ENCODE measurements around the gene GNG4. TPM values are rescaled to one million over a fixed set of nuclear protein-coding genes. Genes with fewer than 3 reads are reported as not detected.
"Not testable (repeated sequence)": the region's sequence is repeated elsewhere in the genome, so short reads cannot be mapped to it uniquely, and the experiment has no call there.

Gene GNG4
- total RNA-seq, 2 experiments from 2014 or later = 0.53 to 4.7 TPM

DNA sequence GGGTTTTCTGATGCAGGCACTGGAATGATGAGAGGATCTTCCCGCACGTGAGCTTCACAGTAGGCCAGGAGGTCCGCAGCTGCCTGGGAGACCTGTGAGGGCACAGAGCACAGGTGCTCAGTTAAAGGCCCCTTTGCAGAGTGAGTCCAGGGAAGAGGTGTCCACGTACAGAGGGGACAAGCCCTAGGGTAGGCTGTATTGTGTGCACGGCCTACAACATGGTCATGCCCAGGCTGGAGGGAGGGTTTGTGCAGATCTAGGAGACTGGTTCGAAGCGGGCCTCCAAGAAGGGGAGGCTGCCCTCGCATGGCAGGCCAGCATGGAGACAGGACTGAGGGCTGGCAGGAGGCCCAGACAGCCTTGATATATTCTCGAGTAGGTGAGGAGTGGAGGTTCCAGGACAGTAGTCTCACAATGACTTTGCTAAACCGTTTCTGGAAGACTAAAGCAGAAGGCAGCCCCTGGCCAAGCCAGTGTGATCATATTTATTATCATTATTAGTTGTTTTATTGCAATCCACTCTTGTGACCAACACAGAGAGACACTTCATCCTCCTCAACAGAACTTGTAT is 97.4 kb downstream of the GNG4 start:
- Mint-ChIP-seq H3K4me1 (no peaks in the 10 kb centered on the region), H3K9me3 (ENCODE audit: low read depth) (no peaks in the 10 kb centered on the region), H3K27me3 (peaks cover 9% of the 10 kb centered on the region), H3K27ac (no peak overlapping the region), H3K36me3 (no peaks in the 10 kb centered on the region), H3K4me3 (no peak overlapping the region)
- ATAC-seq = no peak
- CTCF ChIA-PET = no interaction called here
- no peak for DNase-seq

DNA sequence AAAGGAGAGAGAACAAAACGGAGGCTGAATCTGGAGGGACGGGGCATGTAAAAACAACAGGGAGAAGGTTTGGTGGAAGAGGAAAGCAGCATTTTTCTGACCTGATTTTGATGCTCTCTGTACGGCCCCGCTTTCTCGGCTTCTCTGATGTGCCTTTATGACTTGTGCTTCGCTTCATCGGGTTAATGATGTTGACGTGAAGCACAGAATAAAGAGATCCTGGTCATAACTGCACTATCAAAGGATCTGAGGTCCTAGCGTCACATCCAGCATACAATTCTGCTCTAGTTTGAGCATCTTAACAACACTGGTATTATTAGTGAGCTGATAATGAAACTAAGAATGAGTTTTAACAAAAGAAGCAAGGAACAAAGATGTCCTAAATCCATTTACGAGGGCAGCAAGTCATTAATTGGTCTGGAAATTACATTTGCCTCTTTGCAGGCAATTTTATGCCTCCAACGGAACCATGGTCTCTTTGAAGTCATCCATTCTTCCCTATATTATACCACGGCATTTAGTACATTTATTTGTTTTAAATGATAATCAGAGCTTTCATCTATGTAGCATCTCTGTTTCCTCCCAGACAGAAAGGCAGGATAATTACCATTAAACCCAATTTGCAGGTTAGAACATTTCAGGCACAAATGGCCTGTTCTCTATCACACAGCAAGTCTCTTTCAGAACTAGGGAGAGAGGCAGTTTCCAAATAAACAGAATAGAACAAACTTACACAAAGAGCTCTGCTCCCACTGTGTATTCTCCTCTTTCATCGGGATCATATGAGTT is 100.0 kb downstream of the GNG4 start:
- H3K4me1 Mint-ChIP-seq = no peaks in the 10 kb centered on the region
- no peaks in the 10 kb centered on the region for H3K9me3 Mint-ChIP-seq (ENCODE audit: low read depth)
- CTCF ChIA-PET = no interaction called here
- peaks cover 14% of the 10 kb centered on the region for H3K27me3 Mint-ChIP-seq
- no peak for ATAC-seq
- H3K36me3 Mint-ChIP-seq = no peaks in the 10 kb centered on the region
- H3K4me3 Mint-ChIP-seq = no peak overlapping the region
- DNase-seq = no peak
- no peak overlapping the region for H3K27ac Mint-ChIP-seq

DNA sequence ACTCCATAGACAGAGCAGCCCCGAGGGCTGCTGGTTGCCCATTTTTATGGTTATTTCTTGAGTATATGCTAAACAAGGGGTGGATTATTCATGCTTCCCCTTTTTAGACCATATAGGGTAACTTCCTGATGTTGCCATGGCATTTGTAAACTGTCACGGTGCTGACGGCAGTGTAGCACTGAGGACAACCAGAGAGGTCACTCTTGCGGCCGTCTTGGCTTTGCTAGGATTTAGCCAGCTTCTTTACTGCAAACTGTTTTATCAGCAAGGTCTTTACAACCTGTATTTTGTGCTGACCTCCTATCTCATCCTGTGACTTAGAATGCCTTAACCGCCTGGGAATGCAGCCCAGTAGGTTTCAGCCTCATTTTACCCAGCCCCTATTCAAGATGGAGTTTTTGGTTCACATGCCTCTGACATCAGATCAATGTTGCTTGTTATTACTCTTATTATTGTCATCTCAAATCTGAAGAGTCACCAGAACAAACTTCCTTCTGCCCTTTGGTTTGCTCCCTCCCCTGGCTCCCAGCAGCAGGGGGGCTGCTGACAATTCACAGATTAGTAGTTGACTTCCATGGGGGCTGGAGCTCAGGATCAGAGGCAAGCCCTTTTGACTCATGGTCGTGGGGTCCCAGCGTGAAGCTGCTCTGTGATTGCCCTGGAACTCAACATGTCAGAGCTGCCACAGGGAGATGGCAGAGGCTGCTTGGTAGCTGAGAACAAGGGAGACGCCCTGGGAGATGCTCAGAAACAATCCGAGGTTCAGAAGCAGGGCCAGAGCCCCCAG is 103.0 kb downstream of the GNG4 start:
- ATAC-seq; H3K9me3 Mint-ChIP-seq (ENCODE audit: low read depth); H3K4me1 Mint-ChIP-seq: not testable (repeated sequence)

DNA sequence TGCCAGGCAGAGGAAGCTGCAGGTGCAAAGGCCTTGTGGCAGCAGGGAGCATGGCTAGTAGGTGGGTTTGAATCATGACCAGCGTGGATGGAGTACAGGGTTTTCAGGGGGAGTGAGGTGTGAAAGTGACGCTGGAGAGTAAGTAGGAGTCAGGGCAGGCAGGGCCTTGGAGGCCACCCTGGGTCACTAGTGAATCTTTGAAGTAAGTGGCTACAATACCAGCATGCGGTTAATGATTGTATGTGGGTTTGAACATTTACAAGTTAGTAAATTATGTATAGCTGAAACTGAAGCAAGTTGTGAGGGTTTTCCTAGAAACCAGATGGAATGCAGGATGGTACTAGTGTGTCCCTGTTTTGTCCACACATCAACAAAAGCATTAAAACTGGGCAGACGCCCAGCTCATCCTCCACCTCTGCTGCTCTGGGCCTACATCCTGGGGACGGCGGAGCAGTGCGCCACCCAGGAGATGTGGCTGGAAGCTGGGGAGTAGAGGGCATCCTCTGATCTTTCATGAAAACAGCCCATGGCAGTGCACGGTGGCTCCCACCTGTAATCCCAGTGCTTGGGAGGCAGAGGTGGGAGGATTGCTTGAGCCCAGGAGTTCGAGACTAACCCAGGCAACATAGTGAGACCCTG is 104.2 kb downstream of the GNG4 start:
- DNase-seq (no peak), ATAC-seq (no peak)
- Mint-ChIP-seq H3K36me3 (no peaks in the 10 kb centered on the region), H3K27ac (no peak overlapping the region), H3K4me3 (no peak overlapping the region), H3K4me1 (no peaks in the 10 kb centered on the region), H3K9me3 (ENCODE audit: low read depth) (no peaks in the 10 kb centered on the region), H3K27me3 (peaks cover 19% of the 10 kb centered on the region)
- CTCF ChIA-PET = no interaction called here

More for the DNA sequence above, 103.0 kb downstream of the GNG4 start:
- H3K4me3 Mint-ChIP-seq, H3K36me3 Mint-ChIP-seq, CTCF ChIA-PET, DNase-seq, H3K27ac Mint-ChIP-seq: not testable (repeated sequence)
- H3K27me3 Mint-ChIP-seq = peaks cover 19% of the 10 kb centered on the region

DNA sequence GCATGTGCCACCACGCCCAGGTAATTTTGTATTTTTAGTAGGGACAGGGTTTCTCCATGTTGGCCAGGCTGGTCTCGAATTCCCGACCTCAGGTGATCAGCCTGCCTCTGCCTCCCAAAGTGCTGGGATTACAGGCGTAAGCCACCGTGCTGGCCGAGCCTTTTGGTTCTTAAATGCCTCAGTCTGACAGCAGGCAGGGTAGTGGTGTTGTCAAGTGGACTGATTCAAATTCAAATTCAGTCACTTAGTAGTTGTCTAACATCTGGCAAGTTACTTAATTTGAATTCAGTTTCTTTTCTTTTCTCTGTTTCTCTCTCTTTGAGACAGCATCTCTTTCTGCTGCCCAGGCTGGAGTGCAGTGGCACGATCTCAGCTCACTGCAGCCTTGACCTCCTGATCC is 106.7 kb downstream of the GNG4 start:
- H3K27me3 Mint-ChIP-seq = peaks cover 11% of the 10 kb centered on the region
- H3K36me3 Mint-ChIP-seq; CTCF ChIA-PET; H3K4me3 Mint-ChIP-seq; H3K27ac Mint-ChIP-seq; H3K9me3 Mint-ChIP-seq (ENCODE audit: low read depth); H3K4me1 Mint-ChIP-seq; DNase-seq; ATAC-seq: not testable (repeated sequence)

DNA sequence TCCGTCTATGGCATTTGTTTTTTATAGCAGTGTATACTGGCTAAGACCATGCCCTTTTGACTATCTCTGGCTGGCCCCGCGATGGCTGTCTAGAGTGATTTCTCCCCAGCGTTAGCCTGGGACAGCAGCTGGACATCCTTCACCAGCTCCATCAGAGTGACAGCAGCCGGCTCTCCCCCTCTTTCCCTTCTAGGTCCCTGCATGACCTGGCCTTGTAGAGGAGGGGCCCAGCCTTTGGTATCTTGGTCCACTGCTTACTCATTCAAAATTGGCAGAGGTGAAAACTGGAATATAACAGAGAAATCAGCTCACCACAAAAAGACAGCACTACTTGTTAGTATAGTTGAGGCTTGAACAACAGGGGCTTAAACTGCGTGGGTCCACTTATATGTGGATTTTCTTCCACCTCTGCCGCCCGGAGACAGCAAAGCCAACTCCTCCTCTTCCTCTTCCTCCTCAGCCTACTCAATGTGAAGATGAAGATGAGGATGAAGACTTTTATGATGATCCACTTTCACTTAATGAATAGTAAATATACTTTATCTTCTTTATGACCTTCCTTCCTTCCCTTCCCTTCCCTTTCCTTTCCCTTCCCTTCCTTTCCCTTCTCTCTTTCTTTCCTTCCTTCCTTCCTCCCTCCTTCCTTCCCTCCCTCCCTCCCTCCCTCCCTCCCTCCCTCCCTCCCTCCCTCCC is 116.0 kb downstream of the GNG4 start:
- H3K27ac Mint-ChIP-seq = no peak overlapping the region

DNA sequence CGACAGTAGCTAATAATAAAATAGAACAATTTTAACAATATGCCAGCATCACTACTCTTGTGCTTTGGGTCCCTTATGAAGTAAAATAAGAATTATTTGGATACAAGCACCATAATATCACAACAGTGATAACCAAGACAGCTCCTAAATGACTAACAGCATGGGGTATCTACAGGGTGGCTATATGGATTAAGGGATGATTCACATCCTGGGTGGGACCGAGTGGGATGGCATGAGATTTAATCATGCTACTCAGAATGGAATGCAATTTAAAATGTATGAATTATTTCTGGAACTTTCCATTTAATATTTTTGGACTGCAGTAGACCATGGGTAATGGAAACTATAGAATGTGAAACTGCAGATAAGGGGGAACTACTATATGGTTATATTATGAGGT is 117.2 kb downstream of the GNG4 start:
- no peaks in the 10 kb centered on the region for H3K36me3 Mint-ChIP-seq
- no peak for ATAC-seq

More for the DNA sequence above, 116.0 kb downstream of the GNG4 start:
- CTCF ChIA-PET = interaction anchor here (2.6 kb wide), 1 partner anchor 20 kb away, joined by 5 read pairs; no protein-coding TSS in a partner anchor
- Mint-ChIP-seq H3K36me3 (no peaks in the 10 kb centered on the region), H3K4me3 (no peak overlapping the region), H3K9me3 (ENCODE audit: low read depth) (no peaks in the 10 kb centered on the region), H3K27me3 (no peaks in the 10 kb centered on the region), H3K4me1 (no peaks in the 10 kb centered on the region)
- no peak for ATAC-seq
- DNase-seq = no peak

DNA sequence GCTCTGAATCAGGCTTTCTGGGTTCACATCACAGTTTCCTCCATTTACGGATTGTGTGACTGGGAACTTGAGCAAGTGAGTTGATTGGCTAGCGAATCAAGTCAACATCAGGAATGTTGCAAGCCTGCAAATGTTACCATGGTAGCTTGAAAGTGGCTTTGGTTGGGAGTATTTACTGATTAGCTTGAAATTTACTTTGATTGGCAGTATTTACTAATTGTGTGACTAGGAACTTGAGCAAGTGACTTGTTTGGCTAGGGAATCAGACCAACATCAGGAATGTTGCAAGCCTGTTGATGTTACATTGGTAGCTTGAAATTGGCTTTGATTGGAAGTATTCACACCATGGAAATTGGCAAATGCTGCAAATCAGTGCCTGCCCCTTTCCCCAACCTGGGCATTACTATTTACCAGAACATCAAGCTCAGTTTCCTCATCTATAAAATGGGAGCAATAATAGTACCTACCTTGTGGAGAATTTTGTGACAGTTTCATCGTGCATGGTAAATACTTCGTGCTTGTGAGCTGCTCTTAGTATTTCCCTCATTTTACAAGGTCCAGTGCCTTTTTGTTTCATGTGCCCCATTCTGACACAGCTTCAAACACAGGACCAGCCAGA is 122.3 kb downstream of the GNG4 start:
- DNase-seq (no peak), ATAC-seq (no peak)
- Mint-ChIP-seq H3K27me3 (peaks cover 3% of the 10 kb centered on the region), H3K4me1 (no peaks in the 10 kb centered on the region), H3K4me3 (no peak overlapping the region), H3K27ac (no peak overlapping the region), H3K9me3 (ENCODE audit: low read depth) (no peaks in the 10 kb centered on the region), H3K36me3 (no peaks in the 10 kb centered on the region)
- CTCF ChIA-PET = interaction anchor here (1.1 to 1.5 kb wide), 4 partner anchors 13 to 444 kb away, joined by 3 to 9 read pairs (median 4); no protein-coding TSS in a partner anchor

More for the DNA sequence above, 117.2 kb downstream of the GNG4 start:
- H3K4me3 Mint-ChIP-seq = no peak overlapping the region
- H3K27me3 Mint-ChIP-seq = no peaks in the 10 kb centered on the region
- no peak for DNase-seq
- no peaks in the 10 kb centered on the region for H3K4me1 Mint-ChIP-seq
- H3K9me3 Mint-ChIP-seq (ENCODE audit: low read depth) = no peaks in the 10 kb centered on the region
- CTCF ChIA-PET = interaction anchor here (1.1 to 2.6 kb wide), 2 partner anchors 18 to 68 kb away, joined by 3 to 5 read pairs; no protein-coding TSS in a partner anchor
- H3K27ac Mint-ChIP-seq = no peak overlapping the region

DNA sequence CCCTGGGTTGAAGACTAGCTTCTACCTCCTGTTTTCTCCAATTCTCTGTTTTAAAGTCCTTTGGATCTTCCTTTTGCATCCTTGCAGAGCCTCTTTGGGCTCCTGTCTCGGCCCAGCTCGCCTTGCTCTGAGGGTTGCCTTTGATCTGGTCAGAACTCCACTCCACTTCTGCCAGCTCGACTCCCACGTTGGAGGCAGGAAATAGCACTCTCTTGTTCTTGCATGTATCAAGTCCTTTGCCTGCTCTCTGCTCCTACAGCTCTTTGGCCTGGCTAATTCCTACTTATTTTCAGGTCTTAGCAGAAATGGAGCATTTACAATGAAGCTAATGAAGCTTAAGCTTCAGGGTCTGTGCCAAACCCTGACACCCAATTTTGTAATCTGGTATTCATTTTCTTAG is 124.3 kb downstream of the GNG4 start:
- H3K36me3 Mint-ChIP-seq = no peaks in the 10 kb centered on the region
- CTCF ChIA-PET = interaction anchor here (0.7 kb wide), 1 partner anchor 12 kb away, joined by 3 read pairs; no protein-coding TSS in a partner anchor
- H3K9me3 Mint-ChIP-seq (ENCODE audit: low read depth) = no peaks in the 10 kb centered on the region
- no peak overlapping the region for H3K4me3 Mint-ChIP-seq
- DNase-seq (no peak), ATAC-seq (no peak)
- no peaks in the 10 kb centered on the region for H3K4me1 Mint-ChIP-seq
- peaks cover 5% of the 10 kb centered on the region for H3K27me3 Mint-ChIP-seq
- no peak overlapping the region for H3K27ac Mint-ChIP-seq

DNA sequence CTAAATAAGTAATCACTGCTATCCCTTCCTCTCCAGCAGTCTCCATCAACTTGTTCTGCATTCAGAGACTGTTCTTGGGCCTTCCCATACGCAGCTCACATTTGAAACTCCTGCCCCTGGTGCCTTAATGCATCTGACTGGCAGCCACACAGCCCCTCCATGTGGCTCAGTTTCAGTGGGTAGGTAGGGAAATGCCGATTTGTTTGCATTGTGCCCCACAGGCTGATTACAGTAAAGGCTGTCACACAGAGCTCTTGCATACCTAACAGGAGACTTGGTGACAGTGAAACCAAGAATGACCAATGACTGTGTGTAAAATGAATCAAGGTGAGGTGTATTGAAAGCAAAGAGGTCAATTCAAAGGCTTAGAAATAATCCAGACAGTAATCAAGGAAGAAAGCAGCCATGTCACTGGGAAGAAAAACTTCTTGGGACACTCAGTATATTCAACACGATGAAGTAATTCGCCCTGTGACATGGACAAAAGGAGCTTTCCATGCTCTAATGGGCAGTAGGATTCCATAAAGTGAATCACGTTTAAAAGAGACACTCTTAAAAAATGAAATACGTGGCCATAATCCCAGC is 132.6 kb downstream of the GNG4 start:
- Mint-ChIP-seq H3K27me3 (peaks cover 10% of the 10 kb centered on the region), H3K4me3 (no peak overlapping the region), H3K4me1 (no peaks in the 10 kb centered on the region), H3K36me3 (no peaks in the 10 kb centered on the region), H3K27ac (no peak overlapping the region), H3K9me3 (ENCODE audit: low read depth) (no peaks in the 10 kb centered on the region)
- CTCF ChIA-PET = interaction anchor here (1.3 kb wide), 1 partner anchor 12 kb away, joined by 3 read pairs; the partner anchor contains the start of gene B3GALNT2
- ATAC-seq (no peak), DNase-seq (no peak)

DNA sequence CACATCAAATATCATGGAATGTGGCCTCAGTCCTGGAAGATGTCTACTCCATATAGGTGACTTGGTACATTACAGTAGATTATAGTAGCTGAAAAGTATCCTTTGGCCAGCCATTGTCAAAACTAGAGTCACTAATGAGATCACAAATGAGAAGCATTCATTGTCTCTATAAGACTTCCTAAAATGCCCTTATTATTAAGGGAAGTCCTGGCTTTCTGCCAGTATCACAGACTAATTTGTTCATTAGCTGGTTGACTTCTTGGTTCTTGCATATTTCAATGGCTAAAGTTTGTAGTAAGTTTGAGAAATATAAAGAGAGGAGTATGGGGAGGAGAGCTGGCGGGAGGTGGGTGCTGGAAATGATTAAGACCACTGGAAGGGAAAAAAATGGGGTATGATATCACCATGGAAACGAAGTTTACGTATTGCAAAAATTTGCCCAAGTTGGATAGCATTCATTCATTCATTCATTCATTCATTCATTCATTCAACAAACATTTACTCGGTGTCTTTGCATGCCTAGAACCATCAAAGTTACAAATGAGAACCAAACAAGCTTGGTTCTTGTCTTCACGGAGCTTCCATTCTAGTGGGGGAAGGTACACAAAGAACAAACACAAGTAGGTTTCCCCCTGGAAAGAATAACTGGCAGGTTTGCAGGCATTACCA is 133.6 kb downstream of the GNG4 start:
- CTCF ChIA-PET = interaction anchor here (1.3 to 3.2 kb wide), 3 partner anchors 11 to 456 kb away, joined by 3 to 22 read pairs (median 5); partner anchors contain the start of gene B3GALNT2
- no peak overlapping the region for H3K27ac Mint-ChIP-seq

More for the DNA sequence above, 133.6 kb downstream of the GNG4 start:
- Mint-ChIP-seq H3K4me3 (no peak overlapping the region), H3K9me3 (ENCODE audit: low read depth) (no peaks in the 10 kb centered on the region), H3K36me3 (no peaks in the 10 kb centered on the region), H3K27me3 (peaks cover 14% of the 10 kb centered on the region), H3K4me1 (no peaks in the 10 kb centered on the region)
- DNase-seq (no peak), ATAC-seq (no peak)

Measured in activated CD8-positive, alpha-beta memory T cell treated with anti-CD3 and anti-CD28 coated beads, Interleukin-2, amount 10 ng/mL, durations not matched to agents 7 days and 5 days (primary cell).